ENCODE measurements around the gene CHAT.

DNA sequence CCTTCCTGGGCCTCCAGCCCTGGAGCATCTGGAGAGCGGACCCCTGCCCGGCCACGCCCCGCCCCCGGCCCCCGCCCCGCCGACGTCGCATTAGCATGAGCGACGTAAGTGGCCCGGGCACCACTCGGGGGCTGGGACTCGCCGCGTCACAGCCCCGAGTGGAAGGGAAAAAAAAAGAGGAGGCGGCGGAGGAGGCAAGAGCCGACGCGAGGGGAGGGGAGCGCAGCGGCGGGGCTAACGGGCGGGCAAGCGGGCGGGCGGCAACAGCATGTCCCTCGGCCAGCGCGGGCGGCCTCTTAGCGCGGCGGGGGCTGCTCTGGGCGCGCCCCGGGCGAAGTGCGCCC is 3.8 kb upstream of the CHAT start, which contains the start of gene SLC18A3:
- TF ChIP-seq, protein P1, sequence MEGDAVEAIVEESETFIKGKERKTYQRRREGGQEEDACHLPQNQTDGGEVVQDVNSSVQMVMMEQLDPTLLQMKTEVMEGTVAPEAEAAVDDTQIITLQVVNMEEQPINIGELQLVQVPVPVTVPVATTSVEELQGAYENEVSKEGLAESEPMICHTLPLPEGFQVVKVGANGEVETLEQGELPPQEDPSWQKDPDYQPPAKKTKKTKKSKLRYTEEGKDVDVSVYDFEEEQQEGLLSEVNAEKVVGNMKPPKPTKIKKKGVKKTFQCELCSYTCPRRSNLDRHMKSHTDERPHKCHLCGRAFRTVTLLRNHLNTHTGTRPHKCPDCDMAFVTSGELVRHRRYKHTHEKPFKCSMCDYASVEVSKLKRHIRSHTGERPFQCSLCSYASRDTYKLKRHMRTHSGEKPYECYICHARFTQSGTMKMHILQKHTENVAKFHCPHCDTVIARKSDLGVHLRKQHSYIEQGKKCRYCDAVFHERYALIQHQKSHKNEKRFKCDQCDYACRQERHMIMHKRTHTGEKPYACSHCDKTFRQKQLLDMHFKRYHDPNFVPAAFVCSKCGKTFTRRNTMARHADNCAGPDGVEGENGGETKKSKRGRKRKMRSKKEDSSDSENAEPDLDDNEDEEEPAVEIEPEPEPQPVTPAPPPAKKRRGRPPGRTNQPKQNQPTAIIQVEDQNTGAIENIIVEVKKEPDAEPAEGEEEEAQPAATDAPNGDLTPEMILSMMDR (IDR thresholded peaks at IDR 0.05), result no peak
- no peak for TF ChIP-seq POLR2A (IDR thresholded peaks at IDR 0.05)
